Esophagus squamous epithelium (tissue), 5 donors: ENCODE data around the gene UBB. TPM values are rescaled to one million over a fixed set of nuclear protein-coding genes. Genes with fewer than 3 reads are reported as not detected.

Experiments used
- DNase-seq: peaks from one replicate; lab custom pipeline; 2025; lab: John Stamatoyannopoulos, UW
- H3K27ac ChIP-seq, 4 donors: fragments of 200-600 bp; sonication (generic); one replicate each; pipeline ENCODE4 v1.5.1; 2016 to 2019; ENCODE audit warnings: mild to moderate bottlenecking in 1 of 4
- H3K27me3 ChIP-seq, 4 donors: fragments of 200-600 bp; sonication (generic); 1 replicate in 3 of 4; 2 replicates in 1 of 4; pipeline versions ENCODE4 v1.5.1 to v1.6.0; 2017 to 2021; ENCODE audit warnings: antibody characterized with exemption in 1 of 4
- H3K36me3 ChIP-seq, 3 donors: fragments of 200-600 bp; sonication (generic); one replicate each; pipeline ENCODE4 v1.5.1; 2016 to 2019
- H3K4me1 ChIP-seq, 3 donors: fragments of 200-600 bp; sonication (generic); one replicate each; pipeline ENCODE4 v1.5.1; 2017 to 2019
- H3K4me3 ChIP-seq, 4 donors: fragments of 200-600 bp; sonication (generic); 1 replicate in 3 of 4; 2 replicates in 1 of 4; pipeline ENCODE4 v1.5.1; 2016 to 2019; ENCODE audit warnings: mild to moderate bottlenecking in 2 of 4, moderate library complexity in 1 of 4
- H3K9me3 ChIP-seq, 3 donors: fragments of 200-600 bp; sonication (generic); one replicate each; pipeline ENCODE4 v1.5.1; 2016 to 2019
- CTCF ChIP-seq, 6 experiments: fragments of 450-650 bp in 4 of 6; fragments of 200-600 bp in 2 of 6; sonication (generic) in 2 of 6; IDR thresholded peaks; one replicate each; pipeline ENCODE4 v1.5.1; 2016 to 2019; ENCODE audit warnings: antibody characterized with exemption in 6 of 6, mild to moderate bottlenecking in 4 of 6, moderate library complexity in 4 of 6
- POLR2A ChIP-seq, 4 donors: fragments of 450-650 bp; IDR thresholded peaks; one replicate each; pipeline ENCODE4 v1.6.1; 2017; ENCODE audit warnings: antibody characterized with exemption in 4 of 4, mild to moderate bottlenecking in 4 of 4, moderate library complexity in 3 of 4
- WGBS, 2 donors: methylation state at CpG; one replicate each; pipeline ENCODE4 v1.1.5; 2018; 5-methylcytosine and 5-hydroxymethylcytosine counted together
- intact Hi-C: fragments of 100-400 bp; cut with DNase I; formaldehyde crosslinking; loops from one replicate; pipeline ENCODE4 v1.15.0; 2022
- total RNA-seq, 4 donors: library from RNA; depleted of rRNA; stranded (reverse); fragments of >200 nt; gene quantifications; one replicate each; pipeline ENCODE4 v1.1.0, GENCODE V29; 2016
- donor health status: DM: yes; HTN: yes; CAD: no.

The UBB gene
- total RNA-seq, 4 donors from 2014 or later = 360 to 590 (median 461) TPM

DNA sequence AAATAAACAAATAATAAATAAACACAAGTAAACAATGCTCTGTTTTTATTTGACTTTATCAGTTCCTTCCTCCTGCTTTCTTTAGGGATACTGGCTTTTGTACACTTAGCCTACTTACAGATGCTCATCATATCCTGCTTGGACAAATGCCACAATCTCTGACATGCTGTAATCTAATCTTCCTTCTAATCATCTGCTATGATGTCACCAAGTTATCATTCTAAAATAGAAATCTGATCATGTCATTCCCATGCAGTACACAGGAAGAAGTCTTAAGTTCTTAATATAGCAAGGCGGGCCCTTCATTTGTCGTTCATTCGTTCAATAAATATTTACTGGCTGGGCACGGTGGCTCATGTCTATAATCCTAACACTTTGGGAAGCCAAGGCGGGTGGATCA, 9.1 kb upstream of the UBB start:
- TF ChIP-seq POLR2A (IDR thresholded peaks at IDR 0.05) (no peak), CTCF (IDR thresholded peaks at IDR 0.05) (no peak)
- intact Hi-C loops = no loop called here
- Histone ChIP-seq H3K27ac (no peak overlapping the region), H3K36me3 (no peaks in the 10 kb centered on the region), H3K9me3 (no peaks in the 10 kb centered on the region), H3K4me1 (peaks cover 0 to 6% (median 0%) of the 10 kb centered on the region in 3 donors), H3K27me3 (no peaks in the 10 kb centered on the region), H3K4me3 (no peak overlapping the region)
- 63 to 70% methylated on average over 5 of the region's 5 CpGs for WGBS, 2 donors
- no peak for DNase-seq

GRCh38 chr17:16374146-16374938, 6.5 kb upstream of the UBB start:
- H3K9me3 ChIP-seq = no peaks in the 10 kb centered on the region
- no peaks in the 10 kb centered on the region for H3K36me3 ChIP-seq
- WGBS, 2 donors = 82 to 85% methylated on average over 16 of the region's 16 CpGs
- intact Hi-C loops = no loop called here
- H3K27me3 ChIP-seq = no peaks in the 10 kb centered on the region
- H3K4me3 ChIP-seq = no peak overlapping the region
- no peak overlapping the region for H3K27ac ChIP-seq
- no peak for DNase-seq
- H3K4me1 ChIP-seq = peaks cover 0 to 27% (median 0%) of the 10 kb centered on the region in 3 donors
- TF ChIP-seq CTCF (IDR thresholded peaks at IDR 0.05) = no peak
- TF ChIP-seq POLR2A (IDR thresholded peaks at IDR 0.05) = no peak

DNA sequence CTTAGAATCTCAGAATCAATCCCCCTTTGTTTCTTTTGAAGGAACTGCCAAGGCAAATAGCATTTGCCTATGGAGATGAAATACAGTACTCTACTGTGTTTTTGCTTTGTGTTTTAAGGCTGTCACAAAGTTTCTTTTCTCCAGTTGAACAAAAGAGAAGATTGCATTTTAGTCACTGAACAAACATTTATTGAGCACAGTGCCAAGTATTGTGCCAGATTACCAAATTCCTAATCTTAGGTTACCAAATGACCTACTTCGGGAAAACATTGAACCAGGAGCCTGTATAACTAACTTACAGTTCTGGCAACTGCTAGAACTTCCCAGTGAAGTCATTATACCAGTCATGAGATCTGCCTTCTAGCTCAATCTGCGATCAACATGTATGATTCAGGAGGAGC, 3.0 kb upstream of the UBB start:
- Histone ChIP-seq H3K9me3 (no peaks in the 10 kb centered on the region), H3K27me3 (no peaks in the 10 kb centered on the region), H3K4me3 (no peak overlapping the region), H3K36me3 (peaks cover 4 to 11% (median 8%) of the 10 kb centered on the region in 3 donors), H3K4me1 (peaks cover 12 to 53% (median 13%) of the 10 kb centered on the region in 3 donors), H3K27ac (peak overlapping the region; percentile 90 to 99 (median 96))
- 36 to 56% methylated on average over 2 of the region's 2 CpGs for WGBS, 2 donors
- no peak for DNase-seq
- TF ChIP-seq CTCF (IDR thresholded peaks at IDR 0.05) (no peak), POLR2A (IDR thresholded peaks at IDR 0.05) (no peak)
- intact Hi-C loops = no loop called here

- Histone ChIP-seq H3K27ac (peak overlapping the region; percentile 90 to 99 (median 96)), H3K4me3 (no peak overlapping the region), H3K36me3 (peaks cover 4 to 20% (median 10%) of the 10 kb centered on the region in 3 donors), H3K4me1 (peaks cover 17 to 61% (median 18%) of the 10 kb centered on the region in 3 donors), H3K27me3 (no peaks in the 10 kb centered on the region), H3K9me3 (no peaks in the 10 kb centered on the region)
- no peak for DNase-seq
- WGBS, 2 donors = 42 to 55% methylated on average over 9 to 15 of the region's 17 CpGs
- intact Hi-C loops = no loop called here
- no peak for TF ChIP-seq POLR2A (IDR thresholded peaks at IDR 0.05)
- TF ChIP-seq CTCF (IDR thresholded peaks at IDR 0.05) = no peak
These were observed 2.1 kb upstream of the UBB start for GRCh38 chr17:16378636-16379282.

- no peak for DNase-seq
- intact Hi-C loops = no loop called here
- H3K27ac ChIP-seq = peak overlapping the region; percentile 90 to 99 (median 96)
- no peak overlapping the region for H3K4me3 ChIP-seq
- H3K36me3 ChIP-seq = peaks cover 4 to 20% (median 10%) of the 10 kb centered on the region in 3 donors
- H3K4me1 ChIP-seq = peaks cover 23 to 64% (median 23%) of the 10 kb centered on the region in 3 donors
- WGBS, 2 donors = 69 to 90% methylated on average over 6 to 8 of the region's 8 CpGs
- H3K9me3 ChIP-seq = no peaks in the 10 kb centered on the region
- TF ChIP-seq CTCF (IDR thresholded peaks at IDR 0.05) = no peak
- TF ChIP-seq POLR2A (IDR thresholded peaks at IDR 0.05) = no peak
- H3K27me3 ChIP-seq = no peaks in the 10 kb centered on the region
These were observed 1.2 kb upstream of the UBB start for GRCh38 chr17:16379654-16380053.
